Uterus (tissue), 4 donors: ENCODE data around the gene KRT74. TPM values are rescaled to one million over a fixed set of nuclear protein-coding genes. Genes with fewer than 3 reads are reported as not detected.

ENCODE experiments used
- DNase-seq, 2 donors: peaks; one replicate each; pipeline ENCODE4 v3.0.0-alpha.2; 2019 to 2020
- H3K27ac ChIP-seq, 2 donors: fragments of 200-600 bp; sonication (generic); 1 replicate in 1 of 2; 2 replicates in 1 of 2; pipeline ENCODE4 v1.5.1; 2016 to 2018
- H3K27me3 ChIP-seq, 2 donors: fragments of 200-600 bp; sonication (generic); one replicate each; pipeline ENCODE4 v1.5.1; 2018 to 2019; ENCODE audit warnings: control low read depth in 1 of 2
- H3K36me3 ChIP-seq, 2 donors: fragments of 200-600 bp; sonication (generic); one replicate each; pipeline ENCODE4 v1.5.1; 2019; ENCODE audit warnings: control low read depth in 1 of 2
- H3K4me1 ChIP-seq, 2 donors: fragments of 200-600 bp; sonication (generic); one replicate each; pipeline ENCODE4 v1.5.1; 2018 to 2019; ENCODE audit warnings: control low read depth in 1 of 2
- H3K4me3 ChIP-seq, 2 donors: fragments of 200-600 bp; sonication (generic); 1 replicate in 1 of 2; 2 replicates in 1 of 2; pipeline ENCODE4 v1.5.1; 2018 to 2019; ENCODE audit warnings: mild to moderate bottlenecking in 1 of 2
- H3K9me3 ChIP-seq, 2 donors: fragments of 200-600 bp; sonication (generic); one replicate each; pipeline ENCODE4 v1.5.1; 2019; ENCODE audit warnings: control low read depth in 1 of 2
- CTCF ChIP-seq, 4 experiments: fragments of 200-600 bp in 2 of 4; fragments of 450-650 bp in 2 of 4; sonication (generic) in 2 of 4; IDR thresholded peaks; one replicate each; pipeline ENCODE4 v1.5.1; 2016 to 2019; ENCODE audit warnings: antibody characterized with exemption in 4 of 4, mild to moderate bottlenecking in 2 of 4, moderate library complexity in 1 of 4
- POLR2A ChIP-seq, 2 donors: fragments of 450-650 bp; IDR thresholded peaks; one replicate each; pipeline ENCODE4 v1.6.1; 2016; ENCODE audit warnings: antibody characterized with exemption in 2 of 2, mild to moderate bottlenecking in 1 of 2, moderate library complexity in 1 of 2
- intact Hi-C: fragments of 100-400 bp; cut with DNase I; formaldehyde crosslinking; loops from one replicate; pipeline ENCODE4 v1.15.1; 2023; ENCODE audit warnings: low total_unique reads
- total RNA-seq, 4 donors: library from RNA; depleted of rRNA in 3 of 4; stranded (reverse); fragments of >200 nt in 3 of 4; gene quantifications; one replicate each; pipeline versions ENCODE4 v1.1.0 to v1.2.4, GENCODE V29; 2014 to 2023
- donor health status: DM: yes; HTN: yes; CAD: no.

Gene KRT74
- total RNA-seq, 4 donors from 2014 or later = not detected

- no peak for DNase-seq
- TF ChIP-seq CTCF (IDR thresholded peaks at IDR 0.05) (no peak), POLR2A (IDR thresholded peaks at IDR 0.05) (no peak)
- no peaks in the 10 kb centered on the region for H3K4me1 ChIP-seq
- H3K27me3 ChIP-seq = no peaks in the 10 kb centered on the region
- intact Hi-C loops = no loop called here
- H3K4me3 ChIP-seq = no peak overlapping the region
- H3K9me3 ChIP-seq = no peaks in the 10 kb centered on the region
- H3K36me3 ChIP-seq = no peaks in the 10 kb centered on the region
- no peak overlapping the region for H3K27ac ChIP-seq
Observed at GRCh38 chr12:52517005-52517835, 56.4 kb downstream of the KRT74 start.

- Histone ChIP-seq H3K36me3 (no peaks in the 10 kb centered on the region), H3K27ac (no peak overlapping the region), H3K9me3 (no peaks in the 10 kb centered on the region), H3K4me1 (no peaks in the 10 kb centered on the region), H3K4me3 (no peak overlapping the region), H3K27me3 (no peaks in the 10 kb centered on the region)
- TF ChIP-seq CTCF (IDR thresholded peaks at IDR 0.05) = no peak
- no peak for TF ChIP-seq POLR2A (IDR thresholded peaks at IDR 0.05)
- no peak for DNase-seq
- intact Hi-C loops = no loop called here
Observed at GRCh38 chr12:52515927-52516831, 57.5 kb downstream of the KRT74 start.

Other genes with a start within 250 kb of the KRT74 start
- under 1 TPM in 1 of 4 donors, not detected in 3; 0.76 TPM for gene KRT85, start 206.4 kb downstream of the KRT74 start, total RNA-seq
- gene KRT84, start 188.2 kb downstream of the KRT74 start, total RNA-seq = under 1 TPM in 1 of 4 donors, not detected in 3; 0.14 TPM
- not detected for gene KRT82, start 167.5 kb downstream of the KRT74 start, total RNA-seq
- gene KRT75, start 139.5 kb downstream of the KRT74 start, total RNA-seq = not detected
- not detected for gene KRT6B, start 121.7 kb downstream of the KRT74 start, total RNA-seq
- gene KRT6C, start 100.0 kb downstream of the KRT74 start, total RNA-seq = under 1 TPM in 2 of 4 donors, not detected in 2; 0.14 to 0.34 TPM
- 10 to 100 TPM in 1 of 4 donors, 1 to 10 TPM in 1, under 1 TPM in 1, not detected in 1; 0.90 to 48.5 (median 1.7) TPM for gene KRT6A, start 80.6 kb downstream of the KRT74 start, total RNA-seq
- 10 to 100 TPM in 1 of 4 donors, 1 to 10 TPM in 1, not detected in 2; 2.0 to 33.7 TPM for gene KRT5, start 53.4 kb downstream of the KRT74 start, total RNA-seq
- gene KRT71, start 20.7 kb downstream of the KRT74 start, total RNA-seq = not detected
- under 1 TPM in 1 of 4 donors, not detected in 3; 0.51 TPM for gene KRT72, start 27.6 kb upstream of the KRT74 start, total RNA-seq
- not detected for gene KRT73, start 44.7 kb upstream of the KRT74 start, total RNA-seq
- not detected for gene KRT2, start 78.4 kb upstream of the KRT74 start, total RNA-seq
- 1 to 10 TPM in 1 of 4 donors, under 1 TPM in 1, not detected in 2; 0.88 to 1.5 TPM for gene KRT1, start 106.6 kb upstream of the KRT74 start, total RNA-seq
- gene KRT77, start 129.7 kb upstream of the KRT74 start, total RNA-seq = not detected
- gene KRT76, start 203.5 kb upstream of the KRT74 start, total RNA-seq = not detected
- not detected for gene KRT3, start 222.3 kb upstream of the KRT74 start, total RNA-seq
- not detected for gene KRT4, start 240.3 kb upstream of the KRT74 start, total RNA-seq